K562 (cell line): ENCODE data around the gene NBEA. TPM values are rescaled to one million over a fixed set of nuclear protein-coding genes. Genes with fewer than 3 reads are reported as not detected.
"Not testable (repeated sequence)": the region's sequence is repeated elsewhere in the genome, so short reads cannot be mapped to it uniquely, and the experiment has no call there.

Experiments
- ATAC-seq: fragments of 200-7000 bp; cut with Tn5 transposase; 3 replicates; pipeline ENCODE4 v1.9.1; 2020; ENCODE audit warnings: moderate library complexity
- BruUV-seq: library from RNA; stranded (reverse); fragments of 400-500 nt; replicated peaks from 2 replicates; lab custom pipeline; 2021; lab: Mats Ljungman, UMichigan
- CTCF ChIA-PET: fragments of 300-600 bp; formaldehyde crosslinking; extraction: SDS; loops from one replicate; lab custom pipeline; 2021; ENCODE audit warnings: low intra/inter-chr PET ratio; lab: Yijun Ruan, JAX
- POLR2A ChIA-PET: fragments of 300-600, 350-650 bp; sonication (Branson Sonifier 250); formaldehyde crosslinking; extraction: SDS; loops from one replicate; lab custom pipeline; 2021; ENCODE audit warnings: antibody characterized with exemption, inconsistent platforms; lab: Yijun Ruan, JAX
- DNase-seq, 4 experiments: peaks; one replicate each; pipeline versions ENCODE4 v3.0.0 to v3.0.0-alpha.2; 2011 to 2018; ENCODE audit warnings: low spot score in 3 of 4, mixed read lengths in 3 of 4; ENCODE audit errors: extremely low read depth in 1 of 4
- FAIRE-seq: peaks from 2 replicates; lab custom pipeline; 2011; peaks lifted over from hg19 to GRCh38; lab: Jason Lieb, UNC
- H2AFZ ChIP-seq: 2 replicates; pipeline ENCODE4 v1.6.0; 2011; ENCODE audit warnings: low read depth, low read length, control low read depth, inconsistent platforms
- H3K27ac ChIP-seq: fragments of 200-600 bp; 3 replicates; pipeline ENCODE4 v1.8.0; 2011; ENCODE audit warnings: low read depth, mild to moderate bottlenecking, control low read depth, inconsistent platforms, low read length, moderate library complexity, mixed read lengths; ENCODE audit errors: extremely low read depth
- H3K27me3 ChIP-seq, 2 experiments: fragments of 300-600 bp in 1 of 2; 2 replicates in 1 of 2; 3 replicates in 1 of 2; pipeline versions ENCODE4 v1.6.0 to v1.8.0; 2011; ENCODE audit warnings: inconsistent platforms in 2 of 2, low read length in 2 of 2, mild to moderate bottlenecking in 1 of 2, mixed read lengths in 1 of 2, moderate library complexity in 1 of 2; ENCODE audit not compliant: control insufficient read depth in 2 of 2, insufficient read depth in 2 of 2
- H3K36me3 ChIP-seq: fragments of 300-600 bp; 3 replicates; pipeline ENCODE4 v1.8.0; 2011; ENCODE audit warnings: mild to moderate bottlenecking, low read length, inconsistent platforms; ENCODE audit not compliant: control insufficient read depth, insufficient read depth
- H3K4me1 ChIP-seq, 2 experiments: fragments of 200-600 bp in 1 of 2; replicated peaks in 1 of 2; 2 replicates in 1 of 2; 3 replicates in 1 of 2; pipeline versions ENCODE4 v1.5.1 to v1.8.0; 2011; ENCODE audit warnings: inconsistent platforms in 2 of 2, low read length in 2 of 2, mild to moderate bottlenecking in 1 of 2, mixed read lengths in 1 of 2, moderate library complexity in 1 of 2; ENCODE audit not compliant: control insufficient read depth in 2 of 2, insufficient read depth in 2 of 2
- H3K4me2 ChIP-seq: 2 replicates; pipeline ENCODE4 v1.6.1; 2011; ENCODE audit warnings: low read length, control low read depth, inconsistent platforms, mixed read lengths; ENCODE audit not compliant: insufficient read depth
- H3K4me3 ChIP-seq: fragments of 200-600 bp; sonication (generic), shearing (Covaris generic); 2 replicates; pipeline ENCODE4 v1.5.1; 2016; ENCODE audit warnings: control low read depth, inconsistent platforms
- H3K79me2 ChIP-seq: fragments of 200-600 bp; 3 replicates; pipeline ENCODE4 v1.8.0; 2011; ENCODE audit warnings: low read length, inconsistent platforms; ENCODE audit not compliant: control insufficient read depth, insufficient read depth
- H3K9ac ChIP-seq, 2 experiments: 2 replicates each; pipeline versions ENCODE4 v1.6.0 to v1.6.1; 2011; ENCODE audit warnings: low read depth in 2 of 2, low read length in 2 of 2, control low read depth in 1 of 2, inconsistent platforms in 1 of 2, mild to moderate bottlenecking in 1 of 2, mixed read lengths in 1 of 2; ENCODE audit not compliant: insufficient read depth in 1 of 2
- H3K9me1 ChIP-seq: one replicate; pipeline ENCODE4 v1.6.0; 2011; ENCODE audit warnings: inconsistent platforms, mild to moderate bottlenecking, low read length, moderate library complexity; ENCODE audit not compliant: control insufficient read depth, insufficient read depth
- H3K9me3 ChIP-seq: replicated peaks from 2 replicates; pipeline ENCODE4 v1.5.1; 2011; ENCODE audit warnings: low read depth, low read length, inconsistent platforms; ENCODE audit not compliant: control insufficient read depth, insufficient read depth
- H4K20me1 ChIP-seq: replicated peaks from 2 replicates; pipeline ENCODE4 v1.6.1; 2011; ENCODE audit warnings: low read length, inconsistent platforms, mixed read lengths; ENCODE audit not compliant: control insufficient read depth, insufficient read depth
- BDP1 ChIP-seq: IDR thresholded peaks from 3 replicates; pipeline ENCODE4 v1.6.1; 2011; ENCODE audit not compliant: insufficient read length, insufficient read depth
- EP400 ChIP-seq: fragments of 450-650 bp; IDR thresholded peaks from 2 replicates; pipeline ENCODE4 v1.6.1; 2017; ENCODE audit warnings: antibody characterized with exemption, mild to moderate bottlenecking, moderate library complexity
- HNRNPL ChIP-seq: fragments of 200-400 bp; formaldehyde crosslinking; IDR thresholded peaks from 2 replicates; pipeline ENCODE4 v1.6.1; 2017; ENCODE audit warnings: low read depth, mild to moderate bottlenecking, low read length
- KLF1 ChIP-seq: fragments of 450-650 bp; IDR thresholded peaks from 2 replicates; pipeline ENCODE4 v1.6.1; 2016; ENCODE audit warnings: missing genetic modification characterization, missing compliant biosample characterization
- RBM39 ChIP-seq: fragments of 200-400 bp; formaldehyde crosslinking; optimal IDR thresholded peaks from 2 replicates; pipeline ENCODE3; 2018; ENCODE audit warnings: low read depth, low read length
- RUNX1 ChIP-seq: sonication (generic); IDR thresholded peaks from 2 replicates; pipeline ENCODE4 v1.6.1; 2016; ENCODE audit warnings: antibody characterized with exemption, low read depth
- TGIF2 ChIP-seq: sonication (generic); formaldehyde crosslinking; IDR thresholded peaks from 2 replicates; pipeline ENCODE4 v1.8.1; 2022; ENCODE audit warnings: mild to moderate bottlenecking, missing genetic modification reagents, moderate library complexity
- TSC22D4 ChIP-seq: fragments of 450-650 bp; IDR thresholded peaks from 2 replicates; pipeline ENCODE4 v1.6.1; 2016; ENCODE audit warnings: missing genetic modification characterization, missing biosample characterization, control low read depth
- ZFPM2 ChIP-seq: fragments of 250-450 bp; sonication (Bioruptor Pico); IDR thresholded peaks from 2 replicates; pipeline ENCODE4 v1.5.1; 2022; ENCODE audit warnings: mild to moderate bottlenecking
- ZNF124 ChIP-seq: sonication (generic); formaldehyde crosslinking; IDR thresholded peaks from 2 replicates; pipeline ENCODE4 v1.8.1; 2022; ENCODE audit warnings: missing genetic modification reagents
- ZNF75A ChIP-seq: fragments of 450-650 bp; formaldehyde crosslinking; IDR thresholded peaks from 2 replicates; pipeline ENCODE4 v1.4.0; 2020; ENCODE audit warnings: mild to moderate bottlenecking
- ZNF76 ChIP-seq: fragments of 250-450 bp; sonication (Bioruptor Pico); IDR thresholded peaks from 2 replicates; pipeline ENCODE4 v1.4.0; 2020; ENCODE audit warnings: mild to moderate bottlenecking, moderate library complexity, borderline replicate concordance
- WGBS: fragments of 100-300 bp; shearing (Covaris generic); methylation state at CpG from one replicate; pipeline ENCODE4 v1.1.6; 2016; ENCODE audit warnings: low coverage, mixed read lengths; ENCODE audit not compliant: insufficient coverage; ENCODE audit errors: missing lambda C conversion rate; 5-methylcytosine and 5-hydroxymethylcytosine counted together
- in situ Hi-C: fragments of 300-500 bp; cut with MboI; formaldehyde crosslinking; loops from 4 replicates; pipeline ENCODE4 v1.15.0; 2018; ENCODE audit warnings: inconsistent platforms, mixed read lengths
- intact Hi-C: fragments of 100-400 bp; cut with micrococcal nuclease; formaldehyde crosslinking; loops from 2 replicates; pipeline ENCODE4 v1.14.2; 2022
- polyA plus RNA-seq, 8 experiments: library from polyadenylated mRNA; depleted of rRNA in 4 of 8; stranded (reverse) in 5 of 8; unstranded in 3 of 8; fragments of >200 nt; fragmentation: Nextera tagmentation in 2 of 8; fragmentation: Illumina TruSeq in 1 of 8; extraction: Ambion mirVana in 2 of 8; extraction: Trizol in 1 of 8; gene quantifications; 2 replicates each; pipeline versions ENCODE4 v1.2.1 to v1.2.3, GENCODE V29; 2011 to 2014; ENCODE audit warnings: inconsistent platforms in 1 of 8, missing spikeins in 1 of 8
- total RNA-seq, 7 experiments: library from RNA; depleted of rRNA in 6 of 7; stranded (reverse); fragments of >200 nt in 6 of 7; fragmentation: Illumina TruSeq in 2 of 7; extraction: Trizol in 2 of 7; gene quantifications; 2 replicates each; pipeline versions ENCODE4 v1.2.1 to v1.2.3, GENCODE V29; 2011 to 2021; ENCODE audit warnings: low replicate concordance in 1 of 7

The NBEA gene
- total and polyA plus RNA-seq, 9 of the 15 experiments (the other 6 are each of a cell fraction or from before 2014, with no cell fraction given): 0.03 to 0.94 (median 0.05) TPM; not detected in 2

DNA sequence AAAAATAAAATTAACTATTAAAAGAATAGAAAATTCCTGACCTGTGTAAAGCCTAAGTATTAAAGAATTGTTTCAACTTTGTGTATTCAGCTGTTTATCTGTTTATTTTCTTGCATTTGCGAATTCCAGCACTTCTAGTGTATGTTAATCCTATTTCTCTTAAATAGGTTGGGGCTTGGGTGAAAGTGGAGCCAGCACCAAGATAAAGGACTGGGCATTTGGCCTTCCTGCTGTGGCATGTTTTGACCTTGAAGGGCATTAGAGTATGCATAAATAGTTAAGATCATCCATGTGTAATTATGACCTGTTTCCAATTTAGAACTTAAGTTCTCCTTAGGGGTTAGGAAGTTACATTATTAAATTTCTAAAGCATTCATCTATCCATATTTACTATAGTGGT, 151.3 kb downstream of the NBEA start:
- CTCF ChIA-PET: no interaction called here
- H3K9me1 ChIP-seq: no peaks in the 10 kb centered on the region
- H3K27me3 ChIP-seq: no peaks in the 10 kb centered on the region
- WGBS: 0% methylated on average over 1 of the region's 1 CpG
- in situ Hi-C loops (no loop called here), intact Hi-C loops (no loop called here)
- POLR2A ChIA-PET: no interaction called here
- no peak overlapping the region for H2AFZ ChIP-seq
- no peaks in the 10 kb centered on the region for H4K20me1 ChIP-seq
- FAIRE-seq: no peak
- H3K4me3 ChIP-seq: no peak overlapping the region
- H3K4me1 ChIP-seq: no peaks in the 10 kb centered on the region
- DNase-seq: no peak
- H3K79me2 ChIP-seq: no peaks in the 10 kb centered on the region
- H3K36me3 ChIP-seq: no peaks in the 10 kb centered on the region
- BruUV-seq: no TSS peak
- no peak for ATAC-seq
- H3K9ac ChIP-seq: no peak overlapping the region
- no peak overlapping the region for H3K4me2 ChIP-seq
- no peak for TF ChIP-seq ZNF124 (CRISPR knock-in tag)
- TF ChIP-seq ZFPM2 (CRISPR knock-in tag): no peak
- TF ChIP-seq KLF1 (tag): no peak
- TF ChIP-seq BDP1: no peak
- TF ChIP-seq RUNX1: no peak
- TF ChIP-seq HNRNPL: no peak
- TF ChIP-seq TSC22D4 (tag): no peak
- no peak for TF ChIP-seq RBM39
- TF ChIP-seq ZNF76 (CRISPR knock-in tag): no peak
- TF ChIP-seq ZNF75A (CRISPR knock-in tag): no peak
- no peak for TF ChIP-seq EP400
- no peak for TF ChIP-seq TGIF2
- H3K9me3 ChIP-seq: no peaks in the 10 kb centered on the region
- no peak overlapping the region for H3K27ac ChIP-seq

DNA sequence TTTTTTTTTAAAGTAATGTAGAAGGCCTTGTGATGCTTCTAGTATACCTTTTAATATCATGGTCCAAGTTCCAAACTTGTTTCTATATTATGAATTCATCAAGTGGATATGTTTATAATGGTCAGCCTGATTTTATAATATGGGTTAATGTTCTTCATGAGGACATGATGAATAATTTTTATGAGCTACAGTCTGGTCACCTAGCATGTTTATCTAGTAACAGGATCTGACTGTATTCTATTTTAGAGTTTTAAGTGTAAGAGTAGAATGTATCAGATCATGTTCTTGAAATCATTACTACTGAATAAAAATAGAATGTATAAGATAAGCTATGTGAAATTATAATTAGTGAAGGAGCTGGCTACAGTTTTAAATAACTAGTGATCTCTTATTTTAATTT, 164.7 kb downstream of the NBEA start:
- DNase-seq, H3K4me2 ChIP-seq, ATAC-seq, H3K9ac ChIP-seq, H3K4me1 ChIP-seq, FAIRE-seq, H3K27me3 ChIP-seq, BruUV-seq, CTCF ChIA-PET, H2AFZ ChIP-seq, H3K4me3 ChIP-seq, POLR2A ChIA-PET, H3K9me3 ChIP-seq, H3K79me2 ChIP-seq, intact Hi-C loops, H3K36me3 ChIP-seq, H3K9me1 ChIP-seq, H3K27ac ChIP-seq, H4K20me1 ChIP-seq, in situ Hi-C loops: not testable (repeated sequence)
